ENCODE data around the gene E2F1.

- TF ChIP-seq CTCF (IDR thresholded peaks at IDR 0.05), result no peak
- TF ChIP-seq POLR2A (IDR thresholded peaks at IDR 0.05), result no peak
Observed at GRCh38 chr20:33657704-33658095, 28.5 kb downstream of the E2F1 start.
